ENCODE measurements around the gene COPS6. TPM values are rescaled to one million over a fixed set of nuclear protein-coding genes. Genes with fewer than 3 reads are reported as not detected.

Gene COPS6
- polyA plus RNA-seq, 1 donor (not counting 4 experiments of a cell fraction or from before 2014, with no cell fraction given): 171 TPM

DNA sequence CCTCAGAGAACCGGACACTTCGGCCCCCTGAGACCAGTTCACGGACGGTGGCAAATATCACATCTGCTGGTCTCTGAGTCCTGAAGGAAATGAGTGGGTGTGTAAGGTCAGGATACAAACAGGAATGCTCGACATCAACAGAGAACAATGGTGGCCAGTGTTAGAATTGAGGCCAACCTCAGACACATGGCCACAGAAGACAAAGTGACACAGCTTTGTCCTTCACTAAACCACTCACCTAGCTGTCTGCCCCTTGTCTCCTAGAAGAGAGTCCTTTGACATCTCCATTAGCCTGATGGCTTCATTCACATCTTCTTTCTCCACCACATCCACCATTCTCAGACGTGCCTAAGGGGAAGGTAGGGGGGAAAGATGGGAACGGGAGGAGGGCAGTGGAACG lies 4.3 kb downstream of the COPS6 start:
- H3K27ac ChIP-seq (ENCODE audit: control insufficient read depth, insufficient read depth, low read length): no peak overlapping the region
- FAIRE-seq (no peak), DNase-seq (ENCODE audit: low read depth, low spot score) (no peak)
- no peak overlapping the region for H2AFZ ChIP-seq (ENCODE audit: control insufficient read depth, low read length)
- H3K4me2 ChIP-seq (ENCODE audit: control insufficient read depth, extremely low read depth, insufficient read depth, low read depth, low read length): no peak overlapping the region
- H3K79me2 ChIP-seq (ENCODE audit: control insufficient read depth, insufficient read depth, low read length): peaks cover 24% of the 10 kb centered on the region
- no peak overlapping the region for H3K9ac ChIP-seq (ENCODE audit: control insufficient read depth, extremely low read depth, insufficient read depth, low read length)
- H3K36me3 ChIP-seq (ENCODE audit: control insufficient read depth in 2 of 2, extremely low read depth in 1 of 2, insufficient read depth in 2 of 2, low read length in 2 of 2): peaks cover 48 to 62% of the 10 kb centered on the region in 2 experiments
- H3K27me3 ChIP-seq (ENCODE audit: control insufficient read depth, extremely low read depth, insufficient read depth, low read length): no peaks in the 10 kb centered on the region
- H3K4me3 ChIP-seq (ENCODE audit: control insufficient read depth in 2 of 3, extremely low read depth in 1 of 3, insufficient read depth in 2 of 3, low read depth in 1 of 3, low read length in 3 of 3): no peak overlapping the region
- H4K20me1 ChIP-seq (ENCODE audit: control insufficient read depth, extremely low read depth, insufficient read depth, low read length): peaks cover 6% of the 10 kb centered on the region
- no peaks in the 10 kb centered on the region for H3K9me3 ChIP-seq (ENCODE audit: control insufficient read depth, low read depth, low read length)
- dilution Hi-C loops (cut with MboI; ENCODE audit: extremely low pct_ligation_motif_present, low sequenced_read_pairs): no loop called here
- peaks cover 12% of the 10 kb centered on the region for H3K4me1 ChIP-seq (ENCODE audit: control insufficient read depth, extremely low read depth, insufficient read depth, low read length)
- H3K9me1 ChIP-seq (ENCODE audit: control insufficient read depth, extremely low read depth, insufficient read depth, low read length): no peaks in the 10 kb centered on the region
- TF ChIP-seq, protein P1, sequence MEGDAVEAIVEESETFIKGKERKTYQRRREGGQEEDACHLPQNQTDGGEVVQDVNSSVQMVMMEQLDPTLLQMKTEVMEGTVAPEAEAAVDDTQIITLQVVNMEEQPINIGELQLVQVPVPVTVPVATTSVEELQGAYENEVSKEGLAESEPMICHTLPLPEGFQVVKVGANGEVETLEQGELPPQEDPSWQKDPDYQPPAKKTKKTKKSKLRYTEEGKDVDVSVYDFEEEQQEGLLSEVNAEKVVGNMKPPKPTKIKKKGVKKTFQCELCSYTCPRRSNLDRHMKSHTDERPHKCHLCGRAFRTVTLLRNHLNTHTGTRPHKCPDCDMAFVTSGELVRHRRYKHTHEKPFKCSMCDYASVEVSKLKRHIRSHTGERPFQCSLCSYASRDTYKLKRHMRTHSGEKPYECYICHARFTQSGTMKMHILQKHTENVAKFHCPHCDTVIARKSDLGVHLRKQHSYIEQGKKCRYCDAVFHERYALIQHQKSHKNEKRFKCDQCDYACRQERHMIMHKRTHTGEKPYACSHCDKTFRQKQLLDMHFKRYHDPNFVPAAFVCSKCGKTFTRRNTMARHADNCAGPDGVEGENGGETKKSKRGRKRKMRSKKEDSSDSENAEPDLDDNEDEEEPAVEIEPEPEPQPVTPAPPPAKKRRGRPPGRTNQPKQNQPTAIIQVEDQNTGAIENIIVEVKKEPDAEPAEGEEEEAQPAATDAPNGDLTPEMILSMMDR (optimal IDR thresholded peaks at IDR 0.05 in 1 of 3, IDR thresholded peaks at IDR 0.05 in 1 of 3, conservative IDR thresholded peaks at IDR 0.05 in 1 of 3; ENCODE audit: extremely low read depth in 1 of 3, insufficient read depth in 2 of 3, low read length in 3 of 3): no peak
- no peak for TF ChIP-seq EZH2 (IDR thresholded peaks at IDR 0.05; ENCODE audit: low read length)

DNA sequence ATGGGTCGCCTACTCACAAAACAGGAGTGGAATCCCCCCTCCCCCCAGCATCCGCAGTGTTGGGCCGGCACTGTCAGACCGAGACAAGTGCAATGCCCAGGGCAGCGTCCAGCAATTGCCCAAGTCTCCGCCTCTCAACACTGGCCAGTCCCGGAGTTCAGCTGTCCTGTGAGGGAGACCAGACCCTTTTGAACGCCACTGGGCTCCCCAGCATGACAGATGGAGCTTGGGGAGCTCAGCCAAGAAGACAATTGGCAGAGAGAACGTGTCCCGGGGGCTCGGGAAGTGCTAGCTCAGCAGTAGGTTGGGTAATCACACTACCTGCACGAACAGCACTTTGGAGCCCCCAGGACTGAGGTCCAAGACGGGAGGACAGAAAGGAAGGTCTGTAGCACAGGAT lies 4.7 kb downstream of the COPS6 start:
- H3K9me3 ChIP-seq (ENCODE audit: control insufficient read depth, low read depth, low read length): no peaks in the 10 kb centered on the region
- TF ChIP-seq EZH2 (IDR thresholded peaks at IDR 0.05; ENCODE audit: low read length): no peak
- TF ChIP-seq, protein P1 (optimal IDR thresholded peaks at IDR 0.05 in 1 of 3, IDR thresholded peaks at IDR 0.05 in 1 of 3, conservative IDR thresholded peaks at IDR 0.05 in 1 of 3; ENCODE audit: extremely low read depth in 1 of 3, insufficient read depth in 2 of 3, low read length in 3 of 3): no peak
- H3K4me3 ChIP-seq (ENCODE audit: control insufficient read depth in 2 of 3, extremely low read depth in 1 of 3, insufficient read depth in 2 of 3, low read depth in 1 of 3, low read length in 3 of 3): no peak overlapping the region
- H3K27ac ChIP-seq (ENCODE audit: control insufficient read depth, insufficient read depth, low read length): no peak overlapping the region
- peaks cover 6% of the 10 kb centered on the region for H4K20me1 ChIP-seq (ENCODE audit: control insufficient read depth, extremely low read depth, insufficient read depth, low read length)
- peaks cover 28% of the 10 kb centered on the region for H3K79me2 ChIP-seq (ENCODE audit: control insufficient read depth, insufficient read depth, low read length)
- no peaks in the 10 kb centered on the region for H3K27me3 ChIP-seq (ENCODE audit: control insufficient read depth, extremely low read depth, insufficient read depth, low read length)
- FAIRE-seq (no peak), DNase-seq (ENCODE audit: low read depth, low spot score) (no peak)
- H2AFZ ChIP-seq (ENCODE audit: control insufficient read depth, low read length): no peak overlapping the region
- H3K36me3 ChIP-seq (ENCODE audit: control insufficient read depth in 2 of 2, extremely low read depth in 1 of 2, insufficient read depth in 2 of 2, low read length in 2 of 2): peaks cover 52 to 66% of the 10 kb centered on the region in 2 experiments
- dilution Hi-C loops (cut with MboI; ENCODE audit: extremely low pct_ligation_motif_present, low sequenced_read_pairs): no loop called here
- H3K4me1 ChIP-seq (ENCODE audit: control insufficient read depth, extremely low read depth, insufficient read depth, low read length): peaks cover 8% of the 10 kb centered on the region
- no peak overlapping the region for H3K9ac ChIP-seq (ENCODE audit: control insufficient read depth, extremely low read depth, insufficient read depth, low read length)
- no peaks in the 10 kb centered on the region for H3K9me1 ChIP-seq (ENCODE audit: control insufficient read depth, extremely low read depth, insufficient read depth, low read length)
- no peak overlapping the region for H3K4me2 ChIP-seq (ENCODE audit: control insufficient read depth, extremely low read depth, insufficient read depth, low read depth, low read length)

Data from keratinocyte (primary cell).